NCI-H128 (cell line): Measurements from ENCODE around the gene B4GALT3.
"Not testable (repeated sequence)": the region's sequence is repeated elsewhere in the genome, so short reads cannot be mapped to it uniquely, and the experiment has no call there.

Source experiments
- DNase-seq: peaks from one replicate; lab custom pipeline; 2025; ENCODE audit not compliant: unreplicated experiment; lab: John Stamatoyannopoulos, UW

B4GALT3 gene

GRCh38 chr1:161177112-161177935 lies at the start of gene B4GALT3:
B4GALT3 (minus strand) TSS chr1:161177507; CDS start chr1:161176060, 1,447 bp downstream.
- peak; percentile 73 for DNase-seq

GRCh38 chr1:161226759-161227158 lies 49.5 kb upstream of the B4GALT3 start:
- no peak for DNase-seq

- no peak for DNase-seq
Observed at GRCh38 chr1:161226320-161226711, 49.0 kb upstream of the B4GALT3 start.

GRCh38 chr1:161225534-161226319 lies 48.4 kb upstream of the B4GALT3 start, which contains the start of gene TOMM40L:
TOMM40L (plus strand) TSS chr1:161226060; CDS start chr1:161226490, 430 bp downstream.
- peak; percentile 98 for DNase-seq

GRCh38 chr1:161225178-161225533 lies 47.8 kb upstream of the B4GALT3 start:
- no peak for DNase-seq

GRCh38 chr1:161224695-161225087 lies 47.4 kb upstream of the B4GALT3 start:
- DNase-seq, result not testable (repeated sequence)

- no peak for DNase-seq
Observed at GRCh38 chr1:161223805-161224694, 46.7 kb upstream of the B4GALT3 start.

GRCh38 chr1:161222175-161223019 lies 45.1 kb upstream of the B4GALT3 start:
- DNase-seq, result no peak

- DNase-seq, result no peak
Observed at GRCh38 chr1:161220002-161220401, 42.7 kb upstream of the B4GALT3 start.

- no peak for DNase-seq
Observed at GRCh38 chr1:161219078-161219892, 42.0 kb upstream of the B4GALT3 start.

GRCh38 chr1:161218301-161219077 lies 41.2 kb upstream of the B4GALT3 start:
- DNase-seq, result no peak

GRCh38 chr1:161217831-161218230 lies 40.5 kb upstream of the B4GALT3 start:
- DNase-seq, result no peak

- DNase-seq, result no peak
Observed at GRCh38 chr1:161216945-161217712, 39.8 kb upstream of the B4GALT3 start.

- DNase-seq, result no peak
Observed at GRCh38 chr1:161215076-161215475, 37.8 kb upstream of the B4GALT3 start, which contains the start of gene FCER1G. FCER1G (plus strand) TSS chr1:161215295; CDS start chr1:161215322, 27 bp downstream.

- DNase-seq, result no peak
Observed at GRCh38 chr1:161214369-161214768, 37.1 kb upstream of the B4GALT3 start.

GRCh38 chr1:161209790-161210409 lies 32.6 kb upstream of the B4GALT3 start:
- DNase-seq, result peak; percentile 57

- DNase-seq, result no peak
Observed at GRCh38 chr1:161207173-161207572, 29.9 kb upstream of the B4GALT3 start.
